A549 treated with Hydrocortisone at 1 μM for 4 hours (cell line): ENCODE data around the gene ATP2B2. TPM values are rescaled to one million over a fixed set of nuclear protein-coding genes. Genes with fewer than 3 reads are reported as not detected.

Source experiments
- total RNA-seq: library from RNA; stranded (reverse); fragments of 200-300 nt; extraction: Qiagen RNA extraction; gene quantifications from 5 replicates; pipeline ENCODE4 v1.2.3, GENCODE V29; 2022

ATP2B2 gene
- total RNA-seq: 0.03 to 0.12 TPM (median 0.08 TPM) in 5 replicates

DNA sequence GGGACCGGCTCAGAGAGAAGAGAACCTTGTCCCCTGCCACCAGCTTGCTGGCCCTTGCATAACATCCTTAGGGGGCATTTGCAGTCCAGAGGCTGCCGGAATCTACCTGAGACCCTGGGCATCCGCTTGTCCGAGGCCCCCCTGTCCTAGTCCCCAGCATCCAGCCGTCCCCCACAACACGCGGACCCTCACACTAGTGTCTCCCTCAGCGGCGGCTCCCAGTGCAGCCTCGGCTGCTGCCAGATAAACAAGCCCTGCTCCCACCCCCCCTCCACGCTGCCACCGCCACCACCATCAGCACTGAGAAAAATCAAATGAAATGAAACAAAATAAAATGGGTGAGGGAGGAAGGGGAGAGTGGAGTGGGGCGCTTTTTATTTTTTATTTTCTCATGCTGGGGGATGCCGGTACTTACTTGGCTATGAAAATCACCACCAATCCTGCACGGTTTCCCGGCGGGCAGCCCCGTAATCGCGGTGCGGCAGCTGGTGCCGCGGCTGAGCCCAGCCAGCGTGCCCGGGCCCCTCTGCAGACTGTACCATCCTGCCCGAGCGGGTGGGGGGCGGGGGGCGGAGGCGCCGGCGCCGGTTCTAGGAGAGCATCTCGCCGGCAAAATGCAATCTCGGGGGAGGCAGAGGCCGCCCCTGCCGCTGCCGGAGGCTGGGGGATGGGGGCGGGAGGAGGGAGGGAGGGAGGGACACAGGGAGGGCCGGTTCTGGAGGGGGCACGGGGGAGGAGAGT, at the start of gene ATP2B2:
ATP2B2 (minus strand) TSS at position 537 of the 741 bp plus-strand sequence. CDS start 56,043 bp downstream, outside the sequence.

GRCh38 chr3:10292505-10293419, 212.6 kb downstream of the ATP2B2 start, which contains the start of gene GHRL:
Gene GHRL (minus strand): TSS chr3:10292947. CDS start chr3:10290180, 2,767 bp downstream.

Other genes starting within 250 kb of the ATP2B2 start
- 0.13 TPM in 1 of 5 replicates, not detected in the others for gene GHRL, start 212.6 kb downstream of the ATP2B2 start, total RNA-seq
- 210 to 224 TPM (median 212 TPM) in 5 replicates for gene SEC13, start 184.5 kb downstream of the ATP2B2 start, total RNA-seq